Karpas-422 (cell line): Measurements from ENCODE around the gene OSBP. TPM values are rescaled to one million over a fixed set of nuclear protein-coding genes. Genes with fewer than 3 reads are reported as not detected.
A peak's percentile ranks its signal among the peaks of the same experiment; 100 is the strongest.
"Not testable (repeated sequence)": the region's sequence is repeated elsewhere in the genome, so short reads cannot be mapped to it uniquely, and the experiment has no call there.

Source experiments
- DNase-seq: peaks from one replicate; pipeline ENCODE4 v3.0.0-alpha.2; 2015
- H2AFZ ChIP-seq: fragments of 200-600 bp; sonication (generic); 2 replicates; pipeline ENCODE4 v1.6.1; 2014; ENCODE audit warnings: antibody characterized with exemption, low read length, mixed read lengths
- H3K27ac ChIP-seq: fragments of 200-600 bp; sonication (generic); 2 replicates; pipeline ENCODE4 v1.5.1; 2014; ENCODE audit warnings: mild to moderate bottlenecking, low read length, moderate library complexity
- H3K27me3 ChIP-seq: fragments of 200-600 bp; sonication (generic); 2 replicates; pipeline ENCODE4 v1.6.1; 2014; ENCODE audit warnings: low read length, mixed read lengths
- H3K36me3 ChIP-seq: fragments of 200-600 bp; sonication (generic); 2 replicates; pipeline ENCODE4 v1.6.1; 2014; ENCODE audit warnings: low read length, mixed read lengths; ENCODE audit not compliant: insufficient read depth
- H3K4me1 ChIP-seq: fragments of 200-600 bp; sonication (generic); 2 replicates; pipeline ENCODE4 v1.6.1; 2014; ENCODE audit warnings: mild to moderate bottlenecking, low read length, mixed read lengths
- H3K4me2 ChIP-seq: fragments of 200-600 bp; sonication (generic); 2 replicates; pipeline ENCODE4 v1.6.1; 2014; ENCODE audit warnings: low read length, low read depth, mild to moderate bottlenecking; ENCODE audit not compliant: poor library complexity, severe bottlenecking
- H3K4me3 ChIP-seq: fragments of 200-600 bp; sonication (generic); 2 replicates; pipeline ENCODE4 v1.5.1; 2014; ENCODE audit warnings: mild to moderate bottlenecking, antibody characterized with exemption, low read length, mixed read lengths
- H3K79me2 ChIP-seq: fragments of 200-600 bp; sonication (generic); 2 replicates; pipeline ENCODE4 v1.6.1; 2014; ENCODE audit warnings: mild to moderate bottlenecking, low read length, mixed read lengths
- H3K9ac ChIP-seq: fragments of 200-600 bp; sonication (generic); 2 replicates; pipeline ENCODE4 v1.6.0; 2014; ENCODE audit warnings: low read length
- H3K9me2 ChIP-seq: fragments of 200-600 bp; sonication (generic), shearing (Covaris generic); replicated peaks from 2 replicates; pipeline ENCODE4 v1.6.0; 2014; ENCODE audit warnings: mild to moderate bottlenecking, low read length, moderate library complexity; ENCODE audit not compliant: insufficient read depth
- H3K9me3 ChIP-seq: fragments of 300-700, 200-600 bp; sonication (generic); 2 replicates; pipeline ENCODE4 v1.6.1; 2014; ENCODE audit warnings: low read length, mixed read lengths
- H4K20me1 ChIP-seq: fragments of 200-600 bp; sonication (generic); 2 replicates; pipeline ENCODE4 v1.6.1; 2014; ENCODE audit warnings: mild to moderate bottlenecking, antibody characterized with exemption, low read length, low read depth; ENCODE audit not compliant: insufficient read depth
- total RNA-seq: library from RNA; depleted of rRNA; stranded (reverse); fragments of >200 nt; shearing (Covaris generic); gene quantifications from 2 replicates; pipeline ENCODE4 v1.2.3, GENCODE V29; 2014; ENCODE audit warnings: low replicate concordance

Gene OSBP
- total RNA-seq, 1 experiment from 2014 or later, result 29.7 TPM

DNA sequence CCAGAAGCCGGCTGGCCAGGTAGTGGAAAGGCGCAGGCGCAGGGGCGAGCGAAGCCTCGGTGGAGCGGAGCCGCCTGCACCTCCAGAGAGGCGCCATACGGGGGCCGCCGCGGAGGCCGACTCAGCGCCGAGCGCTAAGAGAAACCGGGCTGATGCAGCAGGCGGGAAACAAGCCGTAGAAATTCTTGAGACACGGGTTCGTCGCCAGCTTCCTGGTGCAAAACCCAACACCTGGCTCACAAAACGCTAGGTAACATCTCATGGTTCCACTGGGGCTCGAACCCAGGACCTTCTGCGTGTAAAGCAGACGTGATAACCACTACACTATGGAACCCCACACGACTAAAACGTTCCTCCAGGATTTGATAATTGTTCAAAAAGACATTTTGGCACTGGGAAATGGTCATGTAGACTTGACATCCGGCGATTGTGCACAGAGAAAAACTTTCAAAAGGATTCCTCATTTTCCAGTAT is 65.2 kb downstream of the OSBP start:
- peak overlapping the region; percentile 90 for H2AFZ ChIP-seq
- no peaks in the 10 kb centered on the region for H3K9me2 ChIP-seq
- no peaks in the 10 kb centered on the region for H3K27me3 ChIP-seq
- no peaks in the 10 kb centered on the region for H4K20me1 ChIP-seq
- H3K36me3 ChIP-seq, result no peaks in the 10 kb centered on the region
- peak; percentile 98 for DNase-seq
- H3K9me3 ChIP-seq, result no peaks in the 10 kb centered on the region
- H3K9ac ChIP-seq, result peak overlapping the region; percentile 69
- H3K4me1 ChIP-seq, result peaks cover 29% of the 10 kb centered on the region
- peak overlapping the region; percentile 80 for H3K4me2 ChIP-seq
- peak overlapping the region; percentile 75 for H3K27ac ChIP-seq
- no peaks in the 10 kb centered on the region for H3K79me2 ChIP-seq
- H3K4me3 ChIP-seq, result peak overlapping the region; percentile 69

DNA sequence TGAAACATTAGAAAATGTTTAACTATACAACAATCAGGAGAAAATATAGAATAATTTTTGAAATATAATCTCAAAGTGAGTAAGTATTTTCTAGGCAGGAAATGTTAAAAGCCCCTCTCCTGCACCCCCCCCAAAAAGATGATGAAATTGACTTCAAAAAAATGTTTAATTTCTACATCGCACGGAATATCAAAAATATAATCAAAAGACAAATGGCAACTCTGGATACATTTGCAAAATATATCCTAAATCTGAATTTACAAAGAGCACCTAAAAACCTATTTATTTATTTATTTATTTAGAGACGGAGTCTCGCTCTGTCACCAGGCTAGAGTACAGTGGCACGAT is 67.3 kb downstream of the OSBP start:
- Histone ChIP-seq H3K9ac (no peak overlapping the region), H3K27me3 (no peaks in the 10 kb centered on the region), H3K79me2 (no peaks in the 10 kb centered on the region), H3K9me3 (no peaks in the 10 kb centered on the region), H3K27ac (no peak overlapping the region), H3K4me3 (no peak overlapping the region), H2AFZ (no peak overlapping the region), H3K36me3 (no peaks in the 10 kb centered on the region), H3K4me1 (peaks cover 29% of the 10 kb centered on the region), H4K20me1 (no peaks in the 10 kb centered on the region), H3K9me2 (no peaks in the 10 kb centered on the region), H3K4me2 (no peak overlapping the region)
- DNase-seq, result no peak

DNA sequence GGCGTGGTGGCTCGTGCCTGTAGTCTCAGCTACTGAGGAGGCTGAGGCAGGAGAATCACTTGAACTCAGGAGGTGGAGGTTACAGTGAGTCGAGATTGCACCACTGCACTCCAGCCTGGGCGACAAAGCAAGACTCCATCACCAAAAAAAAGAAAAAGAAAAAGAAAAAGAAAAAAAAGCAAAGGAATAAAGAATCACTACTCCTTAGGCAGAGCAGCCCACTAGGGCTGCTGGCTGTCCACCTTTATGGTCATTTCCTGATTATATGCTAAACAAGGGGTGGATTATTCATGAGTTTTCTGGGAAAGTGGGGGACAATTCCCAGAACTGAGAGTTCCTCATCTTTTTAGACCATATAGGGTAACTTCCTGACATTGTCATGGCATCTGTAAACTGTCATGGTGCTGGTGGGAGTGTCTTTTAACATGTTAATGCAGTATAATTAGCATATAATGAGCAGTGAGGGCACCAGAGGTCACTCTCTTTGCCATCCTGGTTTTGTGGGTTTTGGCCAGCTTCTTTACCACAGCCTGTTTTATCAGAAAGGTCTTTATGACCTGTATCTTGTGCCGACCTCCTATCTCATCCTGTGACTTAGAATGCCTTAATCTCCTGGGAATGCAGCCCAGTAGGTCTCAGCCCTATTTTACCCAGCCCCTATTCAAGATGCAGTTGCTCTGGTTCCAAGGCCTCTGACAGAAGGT is 67.8 kb downstream of the OSBP start:
- H3K4me2 ChIP-seq, DNase-seq, H3K27ac ChIP-seq, H3K9me3 ChIP-seq, H3K4me3 ChIP-seq, H2AFZ ChIP-seq, H3K9ac ChIP-seq, H3K27me3 ChIP-seq, H3K36me3 ChIP-seq, H3K9me2 ChIP-seq, H3K79me2 ChIP-seq, H4K20me1 ChIP-seq: not testable (repeated sequence)
- peaks cover 29% of the 10 kb centered on the region for H3K4me1 ChIP-seq

DNA sequence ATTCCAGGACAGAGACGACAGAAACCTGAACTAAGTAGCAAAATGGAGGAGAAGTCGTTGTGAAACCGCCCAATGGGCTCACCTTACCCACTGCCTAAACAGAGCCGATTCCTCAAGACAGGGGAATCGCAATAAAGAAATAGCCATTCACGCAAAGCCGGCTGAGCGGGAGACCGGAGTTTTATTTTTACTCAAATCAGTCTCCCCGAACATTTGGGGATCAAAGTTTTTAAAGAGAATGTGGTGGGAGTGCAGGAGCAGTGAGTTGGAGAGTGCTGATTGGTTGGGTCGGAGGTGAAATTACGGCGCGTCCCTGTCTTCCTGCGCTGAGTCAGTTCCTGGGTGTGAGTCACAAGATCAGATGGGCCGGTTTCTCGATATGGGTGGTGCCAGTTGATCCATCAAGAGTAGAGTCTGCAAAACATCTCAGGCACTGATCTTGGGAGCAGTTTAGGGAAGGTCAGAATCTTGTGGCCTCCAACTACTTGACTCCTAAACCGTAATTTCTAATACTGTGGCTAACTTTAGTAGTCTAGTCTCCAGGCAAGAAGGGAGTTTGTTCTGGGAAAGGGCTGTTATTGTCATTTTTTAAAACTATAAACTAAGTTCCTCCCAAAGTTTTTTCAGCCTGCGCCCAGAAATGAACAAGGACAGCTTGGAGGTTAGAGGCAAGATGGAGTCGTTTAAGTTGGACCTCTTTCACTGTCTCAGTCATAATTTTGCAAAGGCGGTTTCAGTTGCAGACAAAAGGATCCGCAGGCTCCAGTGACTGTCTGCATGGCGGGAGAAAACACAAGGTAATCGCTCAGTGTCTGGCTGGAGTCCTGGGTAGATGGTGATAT is 70.2 kb downstream of the OSBP start:
- Histone ChIP-seq H3K4me2 (no peak overlapping the region), H3K27ac (no peak overlapping the region), H3K4me1 (peaks cover 13% of the 10 kb centered on the region), H3K4me3 (no peak overlapping the region), H3K79me2 (no peaks in the 10 kb centered on the region), H2AFZ (no peak overlapping the region), H3K27me3 (no peaks in the 10 kb centered on the region), H4K20me1 (no peaks in the 10 kb centered on the region), H3K9me3 (no peaks in the 10 kb centered on the region), H3K9ac (no peak overlapping the region), H3K36me3 (no peaks in the 10 kb centered on the region), H3K9me2 (no peaks in the 10 kb centered on the region)
- no peak for DNase-seq

DNA sequence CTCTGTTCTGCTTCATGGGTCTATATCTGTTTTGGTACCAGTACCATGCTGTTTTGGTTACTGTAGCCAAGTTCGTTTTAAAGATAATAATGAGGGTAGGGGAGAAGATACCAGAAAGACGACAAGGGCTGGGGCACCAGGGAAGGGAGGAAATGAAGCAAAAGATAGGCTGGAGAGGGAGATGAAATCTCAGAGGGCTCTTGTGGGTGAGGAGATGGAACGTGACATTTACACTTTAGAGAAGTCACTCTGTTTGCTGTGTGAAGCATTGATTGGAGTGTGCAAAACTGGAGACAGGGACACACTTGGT is 70.8 kb downstream of the OSBP start:
- Histone ChIP-seq H3K9ac (no peak overlapping the region), H4K20me1 (no peaks in the 10 kb centered on the region), H3K27ac (no peak overlapping the region)

DNA sequence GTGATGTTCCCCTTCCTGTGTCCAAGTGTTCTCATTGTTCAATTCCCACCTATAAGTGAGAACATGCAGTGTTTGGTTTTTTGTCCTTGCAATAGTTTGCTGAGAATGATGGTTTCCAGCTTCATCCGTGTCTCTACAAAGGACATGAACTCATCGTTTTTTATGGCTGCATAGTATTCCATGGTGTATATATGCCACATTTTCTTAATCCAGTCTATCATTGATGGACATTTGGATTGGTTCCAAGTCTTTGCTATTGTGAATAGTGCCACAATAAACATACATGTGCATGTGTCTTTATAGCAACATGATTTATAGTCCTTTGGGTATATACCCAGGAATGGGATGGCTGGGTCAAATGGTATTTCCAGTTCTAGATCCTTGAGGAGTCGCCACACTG is 71.9 kb downstream of the OSBP start:
- not testable (repeated sequence) for H3K4me1 ChIP-seq, H4K20me1 ChIP-seq, H3K27ac ChIP-seq, H3K79me2 ChIP-seq, H3K36me3 ChIP-seq, H3K9ac ChIP-seq, DNase-seq, H3K27me3 ChIP-seq, H3K4me2 ChIP-seq, H2AFZ ChIP-seq, H3K9me2 ChIP-seq, H3K9me3 ChIP-seq, H3K4me3 ChIP-seq

More for the DNA sequence above, 70.8 kb downstream of the OSBP start:
- no peaks in the 10 kb centered on the region for H3K79me2 ChIP-seq
- no peaks in the 10 kb centered on the region for H3K27me3 ChIP-seq
- H3K4me3 ChIP-seq, result no peak overlapping the region
- H3K4me1 ChIP-seq, result peaks cover 13% of the 10 kb centered on the region
- no peak overlapping the region for H2AFZ ChIP-seq
- H3K9me3 ChIP-seq, result no peaks in the 10 kb centered on the region
- no peaks in the 10 kb centered on the region for H3K9me2 ChIP-seq
- no peak overlapping the region for H3K4me2 ChIP-seq
- DNase-seq, result no peak
- H3K36me3 ChIP-seq, result no peaks in the 10 kb centered on the region

DNA sequence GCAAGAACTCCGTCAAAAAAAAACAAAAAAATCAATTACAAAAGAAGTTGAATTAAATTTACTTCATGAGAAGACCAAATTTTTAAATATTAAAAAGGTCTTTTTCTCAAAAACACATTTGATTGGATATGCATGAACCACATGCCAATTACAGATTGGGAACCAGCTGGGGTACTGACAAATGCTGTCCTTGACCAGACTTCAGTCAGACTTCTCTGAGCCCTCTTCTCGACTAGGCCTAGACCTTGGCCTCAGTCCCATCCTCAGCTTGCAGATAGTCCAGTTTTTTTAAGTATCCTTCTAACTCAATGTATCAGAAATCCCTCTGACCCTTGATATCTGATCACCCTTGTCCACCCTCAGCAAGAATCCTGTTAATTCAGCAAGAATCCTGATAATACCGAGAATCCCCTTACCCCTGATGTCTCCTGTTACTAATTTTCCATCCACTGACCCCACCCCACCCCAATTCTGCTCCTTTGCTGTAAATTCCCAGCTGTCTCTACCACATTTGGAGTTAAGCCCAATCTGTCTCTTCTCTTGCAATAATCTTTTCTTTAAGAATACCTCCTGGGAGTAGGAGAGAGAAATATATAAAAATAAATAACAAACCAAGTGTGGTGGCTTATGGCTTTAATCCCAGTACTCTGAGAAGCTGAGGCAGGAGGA is 73.3 kb downstream of the OSBP start:
- Histone ChIP-seq H2AFZ (no peak overlapping the region), H3K4me1 (peaks cover 7% of the 10 kb centered on the region), H3K27ac (no peak overlapping the region)

DNA sequence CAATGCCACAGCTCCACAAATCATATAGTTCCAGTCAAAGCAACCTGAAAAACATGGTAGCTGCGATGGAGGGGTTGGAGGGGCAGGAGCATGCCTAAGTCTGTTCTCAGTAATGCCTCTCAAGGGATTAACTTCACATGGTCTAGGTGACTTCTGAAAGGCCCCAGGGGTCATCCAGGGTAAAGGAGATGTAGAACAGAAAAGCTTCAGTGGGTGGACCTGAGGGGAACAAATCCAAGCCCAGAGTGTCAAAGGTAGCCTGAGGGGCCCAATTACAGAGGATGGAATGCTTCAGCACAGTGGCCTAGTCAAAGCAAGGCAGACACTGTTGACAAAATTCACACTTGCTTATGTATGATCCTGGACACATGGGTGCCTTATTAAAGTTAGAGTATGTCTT is 80.9 kb downstream of the OSBP start:
- H3K9me3 ChIP-seq, result no peaks in the 10 kb centered on the region
- H3K9me2 ChIP-seq, result no peaks in the 10 kb centered on the region
- H3K4me3 ChIP-seq, result no peak overlapping the region
- no peak overlapping the region for H3K4me2 ChIP-seq
- no peaks in the 10 kb centered on the region for H4K20me1 ChIP-seq
- no peaks in the 10 kb centered on the region for H3K79me2 ChIP-seq
- no peak overlapping the region for H3K27ac ChIP-seq
- peaks cover 9% of the 10 kb centered on the region for H3K4me1 ChIP-seq
- H3K36me3 ChIP-seq, result no peaks in the 10 kb centered on the region
- H3K27me3 ChIP-seq, result no peaks in the 10 kb centered on the region
- DNase-seq, result no peak
- no peak overlapping the region for H2AFZ ChIP-seq
- no peak overlapping the region for H3K9ac ChIP-seq

More for the DNA sequence above, 73.3 kb downstream of the OSBP start:
- H3K9me3 ChIP-seq, result no peaks in the 10 kb centered on the region
- H3K36me3 ChIP-seq, result no peaks in the 10 kb centered on the region
- H4K20me1 ChIP-seq, result no peaks in the 10 kb centered on the region
- no peak for DNase-seq
- no peak overlapping the region for H3K9ac ChIP-seq
- no peak overlapping the region for H3K4me2 ChIP-seq
- H3K27me3 ChIP-seq, result no peaks in the 10 kb centered on the region
- H3K79me2 ChIP-seq, result no peaks in the 10 kb centered on the region
- H3K9me2 ChIP-seq, result no peaks in the 10 kb centered on the region
- no peak overlapping the region for H3K4me3 ChIP-seq
